ENCODE results near the gene DHDH.

The DHDH gene

DNA sequence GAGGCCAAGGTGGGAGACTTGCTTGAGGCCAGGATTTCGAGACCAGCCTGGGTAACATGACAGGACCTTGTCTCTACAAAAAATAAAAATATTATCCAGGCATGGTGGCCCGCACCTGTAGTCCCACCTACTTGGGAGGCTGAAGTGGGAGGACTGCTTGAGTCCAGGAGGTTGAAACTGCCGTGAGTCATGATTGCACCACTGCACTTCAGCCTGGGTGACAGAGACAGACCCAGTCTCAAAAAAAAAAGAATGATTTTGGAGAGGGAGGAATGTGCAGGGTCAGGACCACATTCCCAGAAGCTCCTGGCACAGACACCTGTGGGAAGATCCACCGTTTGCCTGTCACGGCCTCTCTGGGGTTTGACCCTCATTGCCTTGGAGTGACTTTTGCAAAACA is 11.9 kb downstream of the DHDH start:
- Histone ChIP-seq H3K27ac (ENCODE audit: low read depth, low read length) (no peak overlapping the region), H3K27me3 (ENCODE audit: low read length) (no peaks in the 10 kb centered on the region), H3K36me3 (ENCODE audit: low read length) (no peaks in the 10 kb centered on the region; the same call in 1 of the 2 replicates), H4K20me1 (ENCODE audit: low read depth, low read length) (no peaks in the 10 kb centered on the region), H2AFZ (ENCODE audit: low read depth, low read length, severe bottlenecking) (no peak overlapping the region), H3F3A (ENCODE audit: insufficient read depth) (no peaks in the 10 kb centered on the region), H3K9me2 (replicated peaks; ENCODE audit: insufficient read depth, low read length) (no peaks in the 10 kb centered on the region), H3K79me2 (ENCODE audit: insufficient read depth, low read length) (no peaks in the 10 kb centered on the region), H3K9ac (ENCODE audit: low read length) (no peak overlapping the region), H3K4me2 (ENCODE audit: low read depth, low read length, poor library complexity, severe bottlenecking) (no peak overlapping the region), H3K4me3 (ENCODE audit: insufficient read depth, low read length, poor library complexity, severe bottlenecking) (no peak overlapping the region), H3K9me3 (ENCODE audit: insufficient read depth, low read length) (peaks cover 21% of the 10 kb centered on the region; the same call in 1 of the 2 replicates)
- TF ChIP-seq EZH2phosphoT487 (conservative IDR thresholded peaks at IDR 0.05; ENCODE audit: low read length), result no peak
- TF ChIP-seq, protein P1, sequence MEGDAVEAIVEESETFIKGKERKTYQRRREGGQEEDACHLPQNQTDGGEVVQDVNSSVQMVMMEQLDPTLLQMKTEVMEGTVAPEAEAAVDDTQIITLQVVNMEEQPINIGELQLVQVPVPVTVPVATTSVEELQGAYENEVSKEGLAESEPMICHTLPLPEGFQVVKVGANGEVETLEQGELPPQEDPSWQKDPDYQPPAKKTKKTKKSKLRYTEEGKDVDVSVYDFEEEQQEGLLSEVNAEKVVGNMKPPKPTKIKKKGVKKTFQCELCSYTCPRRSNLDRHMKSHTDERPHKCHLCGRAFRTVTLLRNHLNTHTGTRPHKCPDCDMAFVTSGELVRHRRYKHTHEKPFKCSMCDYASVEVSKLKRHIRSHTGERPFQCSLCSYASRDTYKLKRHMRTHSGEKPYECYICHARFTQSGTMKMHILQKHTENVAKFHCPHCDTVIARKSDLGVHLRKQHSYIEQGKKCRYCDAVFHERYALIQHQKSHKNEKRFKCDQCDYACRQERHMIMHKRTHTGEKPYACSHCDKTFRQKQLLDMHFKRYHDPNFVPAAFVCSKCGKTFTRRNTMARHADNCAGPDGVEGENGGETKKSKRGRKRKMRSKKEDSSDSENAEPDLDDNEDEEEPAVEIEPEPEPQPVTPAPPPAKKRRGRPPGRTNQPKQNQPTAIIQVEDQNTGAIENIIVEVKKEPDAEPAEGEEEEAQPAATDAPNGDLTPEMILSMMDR (IDR thresholded peaks at IDR 0.05; ENCODE audit: insufficient read depth, low read length, poor library complexity, severe bottlenecking), result no peak

DNA sequence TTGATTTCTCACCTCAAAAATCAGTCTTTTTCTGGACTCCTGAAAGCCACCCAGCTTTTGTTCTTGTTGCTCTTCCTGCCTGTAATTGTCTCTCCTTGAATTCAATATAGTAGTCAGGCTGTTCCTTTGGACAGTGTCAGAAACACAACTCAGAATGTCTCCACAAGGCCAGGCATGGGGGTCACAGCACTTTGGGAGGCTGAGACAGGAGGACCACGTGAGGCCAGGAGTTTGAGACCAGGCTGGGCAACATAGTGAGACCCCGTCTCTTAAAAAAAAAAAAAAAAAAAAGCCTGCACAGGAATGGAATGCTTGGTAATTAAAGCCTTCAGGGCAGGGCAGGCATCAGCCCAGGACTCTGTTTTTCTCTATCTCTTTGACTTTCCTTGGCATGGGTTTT is 12.3 kb downstream of the DHDH start:
- Histone ChIP-seq H3K4me3 (ENCODE audit: insufficient read depth, low read length, poor library complexity, severe bottlenecking) (no peak overlapping the region), H3K9ac (ENCODE audit: low read length) (no peak overlapping the region), H3K27me3 (ENCODE audit: low read length) (no peaks in the 10 kb centered on the region), H3K36me3 (ENCODE audit: low read length) (no peaks in the 10 kb centered on the region; the same call in 1 of the 2 replicates), H3F3A (ENCODE audit: insufficient read depth) (no peaks in the 10 kb centered on the region), H3K27ac (ENCODE audit: low read depth, low read length) (no peak overlapping the region), H2AFZ (ENCODE audit: low read depth, low read length, severe bottlenecking) (no peak overlapping the region), H3K4me2 (ENCODE audit: low read depth, low read length, poor library complexity, severe bottlenecking) (no peak overlapping the region), H3K79me2 (ENCODE audit: insufficient read depth, low read length) (no peaks in the 10 kb centered on the region), H4K20me1 (ENCODE audit: low read depth, low read length) (no peaks in the 10 kb centered on the region), H3K9me3 (ENCODE audit: insufficient read depth, low read length) (peaks cover 21% of the 10 kb centered on the region; the same call in 1 of the 2 replicates), H3K9me2 (replicated peaks; ENCODE audit: insufficient read depth, low read length) (no peaks in the 10 kb centered on the region)
- TF ChIP-seq EZH2phosphoT487 (conservative IDR thresholded peaks at IDR 0.05; ENCODE audit: low read length), result no peak
- TF ChIP-seq, protein P1 (IDR thresholded peaks at IDR 0.05; ENCODE audit: insufficient read depth, low read length, poor library complexity, severe bottlenecking), result no peak

DNA sequence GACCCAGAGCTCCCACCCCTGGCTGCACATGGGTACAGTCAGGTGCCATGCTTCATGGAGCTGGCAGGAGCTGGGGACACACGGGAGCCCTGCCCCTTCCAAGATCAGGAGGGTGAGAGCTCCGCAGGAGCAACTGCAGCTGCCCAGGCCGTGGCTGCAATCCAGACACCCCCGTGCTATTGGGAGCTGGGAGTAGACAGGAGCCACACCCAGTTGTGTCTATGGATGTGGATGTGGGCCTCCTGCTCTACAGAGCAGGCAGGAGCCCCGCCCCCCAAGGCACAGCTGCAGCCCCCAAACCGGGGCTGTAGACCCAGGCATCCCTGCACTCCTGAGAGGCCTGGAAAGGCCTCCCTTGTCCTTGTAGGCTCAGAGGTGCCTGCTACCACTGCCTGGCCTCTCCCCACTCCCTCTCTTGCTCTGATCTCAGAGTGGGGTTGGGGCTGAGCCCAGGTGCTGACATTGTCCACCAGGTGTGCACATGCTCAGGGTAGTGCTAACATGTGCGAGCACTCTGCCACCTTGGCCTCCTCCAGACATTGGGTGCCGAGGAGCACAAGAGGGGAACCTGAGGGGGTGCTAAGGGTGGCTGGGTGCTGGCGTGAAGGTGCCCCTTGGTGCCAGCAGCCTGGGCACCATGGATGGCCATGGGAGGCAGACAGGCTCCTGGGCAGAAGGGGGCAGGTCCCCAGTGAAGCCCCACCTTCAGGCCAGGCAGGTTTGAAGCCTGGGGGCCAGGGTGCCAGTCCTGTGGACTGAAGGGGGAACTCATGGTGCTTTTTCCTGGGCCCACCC is 13.2 kb downstream of the DHDH start:
- no peak overlapping the region for H3K4me3 ChIP-seq (ENCODE audit: insufficient read depth, low read length, poor library complexity, severe bottlenecking)
- H2AFZ ChIP-seq (ENCODE audit: low read depth, low read length, severe bottlenecking), result no peak overlapping the region
- TF ChIP-seq, protein P1 (IDR thresholded peaks at IDR 0.05; ENCODE audit: insufficient read depth, low read length, poor library complexity, severe bottlenecking), result no peak
- no peak for TF ChIP-seq EZH2phosphoT487 (conservative IDR thresholded peaks at IDR 0.05; ENCODE audit: low read length)
- no peaks in the 10 kb centered on the region for H3K36me3 ChIP-seq (ENCODE audit: low read length)
- H3K4me2 ChIP-seq (ENCODE audit: low read depth, low read length, poor library complexity, severe bottlenecking), result no peak overlapping the region
- no peak overlapping the region for H3K27ac ChIP-seq (ENCODE audit: low read depth, low read length)
- no peaks in the 10 kb centered on the region for H3F3A ChIP-seq (ENCODE audit: insufficient read depth)
- no peaks in the 10 kb centered on the region for H3K79me2 ChIP-seq (ENCODE audit: insufficient read depth, low read length)
- H3K27me3 ChIP-seq (ENCODE audit: low read length), result no peaks in the 10 kb centered on the region
- H3K9me3 ChIP-seq (ENCODE audit: insufficient read depth, low read length), result peaks cover 21% of the 10 kb centered on the region; the same call in 1 of the 2 replicates
- no peaks in the 10 kb centered on the region for H4K20me1 ChIP-seq (ENCODE audit: low read depth, low read length)
- no peaks in the 10 kb centered on the region for H3K9me2 ChIP-seq (replicated peaks; ENCODE audit: insufficient read depth, low read length)
- no peak overlapping the region for H3K9ac ChIP-seq (ENCODE audit: low read length)
